ENCODE measurements around the gene FRMD4A.

FRMD4A gene

DNA sequence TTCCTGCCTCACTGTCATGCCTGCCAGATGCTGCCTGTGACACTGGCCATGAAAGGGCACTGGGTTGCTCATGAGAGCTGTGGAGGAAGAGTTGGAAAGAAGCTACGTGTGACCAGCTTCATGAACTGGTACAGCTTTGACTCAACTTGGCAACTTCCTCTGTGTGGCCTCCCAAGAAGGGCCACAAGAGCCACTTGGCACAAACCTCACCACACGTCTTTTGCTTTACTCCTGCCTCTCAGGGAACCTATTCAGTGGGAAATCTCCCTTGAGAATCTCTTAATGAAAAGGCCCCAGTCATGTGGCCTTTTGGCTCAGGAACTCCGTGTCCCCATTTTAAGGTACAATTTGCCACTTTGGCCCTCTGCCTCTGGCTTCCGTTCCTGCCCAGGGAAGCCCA, 54.5 kb downstream of the FRMD4A start:
- TF ChIP-seq, protein P1, sequence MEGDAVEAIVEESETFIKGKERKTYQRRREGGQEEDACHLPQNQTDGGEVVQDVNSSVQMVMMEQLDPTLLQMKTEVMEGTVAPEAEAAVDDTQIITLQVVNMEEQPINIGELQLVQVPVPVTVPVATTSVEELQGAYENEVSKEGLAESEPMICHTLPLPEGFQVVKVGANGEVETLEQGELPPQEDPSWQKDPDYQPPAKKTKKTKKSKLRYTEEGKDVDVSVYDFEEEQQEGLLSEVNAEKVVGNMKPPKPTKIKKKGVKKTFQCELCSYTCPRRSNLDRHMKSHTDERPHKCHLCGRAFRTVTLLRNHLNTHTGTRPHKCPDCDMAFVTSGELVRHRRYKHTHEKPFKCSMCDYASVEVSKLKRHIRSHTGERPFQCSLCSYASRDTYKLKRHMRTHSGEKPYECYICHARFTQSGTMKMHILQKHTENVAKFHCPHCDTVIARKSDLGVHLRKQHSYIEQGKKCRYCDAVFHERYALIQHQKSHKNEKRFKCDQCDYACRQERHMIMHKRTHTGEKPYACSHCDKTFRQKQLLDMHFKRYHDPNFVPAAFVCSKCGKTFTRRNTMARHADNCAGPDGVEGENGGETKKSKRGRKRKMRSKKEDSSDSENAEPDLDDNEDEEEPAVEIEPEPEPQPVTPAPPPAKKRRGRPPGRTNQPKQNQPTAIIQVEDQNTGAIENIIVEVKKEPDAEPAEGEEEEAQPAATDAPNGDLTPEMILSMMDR (IDR thresholded peaks at IDR 0.05; ENCODE audit: insufficient read depth, missing control alignments) = no peak
- no peak for DNase-seq (ENCODE audit: insufficient read length, low spot score)
- FAIRE-seq = no peak

DNA sequence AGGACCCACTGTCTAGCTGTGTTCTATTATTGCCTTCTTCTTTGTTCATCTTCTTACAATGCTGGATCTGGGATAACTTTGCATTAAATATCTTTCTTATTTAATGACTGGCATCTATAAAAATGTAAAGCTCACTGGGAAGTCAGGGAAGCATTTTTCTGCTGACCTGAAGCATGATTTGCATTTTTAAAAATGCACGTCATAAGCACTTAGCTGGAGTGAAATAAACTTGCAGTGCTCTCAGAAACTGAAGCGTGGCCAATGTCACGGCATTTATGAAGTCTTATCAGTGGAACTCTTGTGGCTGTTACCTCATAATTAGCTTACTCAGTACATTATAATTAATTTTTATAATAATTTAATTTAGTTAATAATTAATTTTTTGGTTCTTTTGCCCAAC, 59.1 kb downstream of the FRMD4A start:
- no peak for FAIRE-seq
- no peak for DNase-seq (ENCODE audit: insufficient read length, low spot score)
- TF ChIP-seq, protein P1 (IDR thresholded peaks at IDR 0.05; ENCODE audit: insufficient read depth, missing control alignments) = no peak

DNA sequence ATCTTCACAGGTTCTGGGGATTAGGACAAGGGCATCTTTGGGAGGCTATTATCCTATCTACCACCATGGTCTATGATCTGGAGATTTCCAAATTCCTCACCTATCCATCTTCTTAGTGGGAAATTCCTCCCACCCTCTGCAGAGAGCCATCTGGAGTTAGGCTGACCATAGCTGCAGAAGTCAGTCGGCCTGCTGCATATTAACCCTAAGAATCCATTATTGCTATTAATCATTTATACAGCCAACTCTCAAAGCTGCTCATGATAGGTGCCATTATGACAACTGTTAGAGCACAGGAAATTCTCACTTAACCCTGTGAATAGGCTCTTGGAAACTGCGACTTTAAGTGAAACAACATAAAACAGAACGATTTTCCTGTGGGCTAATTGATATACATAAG, 60.4 kb downstream of the FRMD4A start:
- FAIRE-seq (no peak), DNase-seq (ENCODE audit: insufficient read length, low spot score) (no peak)
- TF ChIP-seq, protein P1 (IDR thresholded peaks at IDR 0.05; ENCODE audit: insufficient read depth, missing control alignments) = no peak

DNA sequence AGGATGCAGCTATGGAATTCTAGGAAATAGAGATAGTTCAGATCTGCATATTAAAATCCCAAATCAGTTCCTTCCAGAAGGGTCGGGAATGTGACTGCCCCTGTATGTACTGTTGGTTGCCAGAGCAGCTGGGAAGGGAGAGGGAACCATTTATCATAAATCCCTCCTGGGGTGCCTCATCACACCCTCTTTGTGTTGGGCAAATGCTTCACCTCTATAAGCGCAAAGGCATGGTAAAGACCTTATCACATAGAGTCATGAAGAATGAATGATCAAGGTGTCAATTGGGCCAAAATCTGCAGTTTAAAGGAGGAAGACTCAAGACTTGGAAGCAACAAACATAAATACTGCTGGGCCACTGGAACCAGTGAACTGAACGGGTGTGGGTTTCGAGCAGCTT, 65.0 kb downstream of the FRMD4A start:
- no peak for DNase-seq (ENCODE audit: insufficient read length, low spot score)
- TF ChIP-seq, protein P1 (IDR thresholded peaks at IDR 0.05; ENCODE audit: insufficient read depth, missing control alignments) = no peak
- FAIRE-seq = no peak

DNA sequence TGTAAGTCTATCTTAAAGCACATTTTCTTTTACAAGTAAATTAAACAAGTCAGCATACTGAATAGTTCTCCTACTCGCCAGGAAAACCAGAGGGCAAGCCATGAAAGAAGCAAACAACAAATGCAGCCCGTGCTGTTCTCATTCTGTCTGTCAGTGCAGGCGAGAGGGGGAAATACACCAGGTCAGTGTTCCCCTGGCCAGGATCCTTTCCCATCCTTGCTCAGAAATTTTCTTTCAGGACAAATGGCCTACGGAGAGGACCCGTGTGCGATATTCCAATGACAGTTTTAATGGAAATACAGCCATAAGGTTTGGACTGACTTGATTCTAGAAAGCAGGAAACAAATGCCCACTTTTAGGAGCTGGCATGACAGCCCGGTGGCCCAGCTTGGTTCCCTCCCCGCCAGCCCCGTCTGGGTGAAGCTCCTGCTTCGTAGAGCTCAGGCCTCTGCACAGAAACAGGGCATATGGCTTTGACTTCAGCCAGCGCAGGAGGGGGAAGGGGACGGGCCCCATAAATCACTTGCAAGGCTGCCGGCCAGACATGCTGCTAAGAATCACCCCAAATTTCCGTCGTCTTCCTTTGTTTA, 67.8 kb downstream of the FRMD4A start:
- DNase-seq (ENCODE audit: insufficient read length, low spot score) = no peak
- FAIRE-seq = no peak
- TF ChIP-seq, protein P1 (IDR thresholded peaks at IDR 0.05; ENCODE audit: insufficient read depth, missing control alignments) = no peak

DNA sequence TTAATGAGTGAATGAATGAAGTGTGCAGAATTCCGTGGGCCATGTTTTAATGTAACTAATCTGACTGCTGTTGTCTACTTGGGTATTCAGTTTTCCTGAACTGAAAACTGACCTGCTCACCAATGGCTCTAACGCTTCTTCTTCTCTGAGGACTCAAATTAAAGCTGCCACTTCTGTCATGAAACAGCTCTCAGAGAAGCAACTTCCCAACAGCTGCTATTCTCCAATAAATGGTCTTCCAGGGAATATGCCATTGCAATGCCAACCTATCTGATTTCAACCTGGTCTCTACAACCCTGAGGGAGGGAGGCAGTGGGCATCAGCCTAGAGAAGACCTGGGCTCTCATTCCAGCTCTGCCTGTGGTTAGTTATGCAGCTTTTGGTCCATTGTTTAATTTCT, 69.4 kb downstream of the FRMD4A start:
- DNase-seq (ENCODE audit: insufficient read length, low spot score) = no peak
- TF ChIP-seq, protein P1 (IDR thresholded peaks at IDR 0.05; ENCODE audit: insufficient read depth, missing control alignments) = no peak
- FAIRE-seq = no peak

DNA sequence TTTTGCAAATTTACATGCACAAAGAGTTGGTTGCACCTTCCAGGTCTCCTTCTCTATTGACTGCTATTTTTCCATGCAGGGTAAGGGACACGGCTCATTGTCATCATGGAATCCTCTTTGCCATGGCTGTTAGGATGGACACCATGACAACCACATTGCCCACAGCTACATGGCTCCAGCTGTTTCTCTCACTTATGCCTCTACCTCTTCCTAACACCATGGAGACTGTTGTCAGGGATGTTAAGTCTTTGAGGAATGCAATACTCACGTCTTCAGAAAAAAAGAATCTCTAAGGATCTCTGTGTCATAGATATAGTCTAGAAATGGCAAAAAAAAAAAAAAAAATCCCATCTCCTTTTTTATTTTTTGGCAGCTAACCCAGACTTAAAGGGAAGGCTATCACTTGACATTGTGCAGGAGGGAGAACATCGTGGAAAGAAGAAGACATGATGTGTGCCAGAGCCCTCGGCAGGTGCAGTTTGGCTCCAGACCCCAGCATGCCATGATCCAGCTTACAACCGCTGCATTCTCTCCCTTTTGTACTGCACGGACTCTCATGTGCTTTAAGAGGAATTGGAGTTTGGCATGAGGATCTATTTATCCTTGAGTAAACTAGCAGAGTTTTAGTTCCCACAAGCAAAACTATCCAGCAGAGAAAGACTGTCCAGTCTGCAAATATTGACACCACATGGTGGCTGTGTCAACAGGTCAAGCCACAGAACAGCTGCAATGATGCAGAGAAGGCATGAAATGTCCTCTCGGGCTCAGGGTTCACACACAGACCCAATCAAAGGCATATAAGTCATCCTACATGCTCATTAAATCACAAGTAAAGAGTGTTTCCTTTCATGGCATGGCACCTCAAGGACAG, 70.8 kb downstream of the FRMD4A start:
- FAIRE-seq (no peak), DNase-seq (ENCODE audit: insufficient read length, low spot score) (no peak)
- TF ChIP-seq, protein P1 (IDR thresholded peaks at IDR 0.05; ENCODE audit: insufficient read depth, missing control alignments) = no peak

Data from D721Med (cell line).